ENCODE measurements around the gene DPP6.

DPP6 gene

GRCh38 chr7:154699417-154699816, 647.2 kb downstream of the DPP6 start:
- no peak for DNase-seq (ENCODE audit: low read depth)

DNA sequence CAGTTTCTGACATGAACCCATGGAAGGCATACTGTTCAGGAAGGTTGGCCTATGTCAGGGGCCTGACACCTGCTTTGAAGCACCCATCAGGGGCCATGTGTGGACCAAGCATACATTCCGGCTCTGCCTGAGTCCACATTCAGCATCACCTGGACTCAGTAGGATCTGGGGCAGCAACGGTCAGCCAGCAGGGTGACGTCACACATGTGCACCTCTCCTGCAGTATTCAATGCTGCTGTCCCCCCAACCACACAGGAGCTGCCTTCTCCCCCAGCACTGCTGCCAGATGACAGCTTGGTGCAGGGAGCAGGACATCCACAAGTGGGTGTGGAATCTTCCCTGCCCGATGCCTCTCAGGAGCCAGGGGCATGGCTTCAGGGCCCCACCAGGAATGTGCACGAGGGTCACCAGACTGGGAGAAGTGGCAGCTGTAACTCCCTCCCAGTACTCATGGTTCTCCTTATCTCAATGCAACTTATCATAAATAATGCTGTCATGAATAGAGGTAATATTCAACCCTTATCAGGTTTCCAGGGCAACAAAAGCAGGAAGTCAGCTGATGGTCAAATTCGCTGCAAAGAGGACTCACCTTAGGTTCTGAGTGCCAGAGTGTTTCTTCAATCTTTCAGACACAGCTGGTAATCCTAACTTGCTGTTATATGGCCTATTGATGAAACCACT, 657.8 kb downstream of the DPP6 start:
- no peak for DNase-seq (ENCODE audit: low read depth)

- DNase-seq (ENCODE audit: low read depth): no peak
Measured at GRCh38 chr7:154720016-154720415, 667.8 kb downstream of the DPP6 start.

DNA sequence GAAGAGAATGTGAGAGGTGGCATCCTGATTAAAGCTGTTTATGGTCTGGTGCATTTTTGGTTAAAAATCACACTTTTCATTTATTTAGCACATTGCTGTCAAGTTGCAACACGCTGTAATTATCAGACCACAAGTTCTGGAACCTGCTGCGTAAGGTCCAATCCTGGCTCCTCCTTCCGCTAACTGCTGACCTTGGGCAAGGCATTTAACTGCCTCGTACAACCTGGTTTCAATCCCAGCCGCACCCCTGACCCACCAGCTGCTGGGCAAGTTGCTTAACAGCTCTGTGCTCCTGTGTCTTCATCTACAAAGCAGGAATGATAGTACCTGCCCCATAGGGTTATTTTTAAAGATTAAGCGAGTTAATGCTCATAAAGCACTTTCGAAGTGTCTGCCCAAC, 668.9 kb downstream of the DPP6 start:
- DNase-seq (ENCODE audit: low read depth): no peak

DNA sequence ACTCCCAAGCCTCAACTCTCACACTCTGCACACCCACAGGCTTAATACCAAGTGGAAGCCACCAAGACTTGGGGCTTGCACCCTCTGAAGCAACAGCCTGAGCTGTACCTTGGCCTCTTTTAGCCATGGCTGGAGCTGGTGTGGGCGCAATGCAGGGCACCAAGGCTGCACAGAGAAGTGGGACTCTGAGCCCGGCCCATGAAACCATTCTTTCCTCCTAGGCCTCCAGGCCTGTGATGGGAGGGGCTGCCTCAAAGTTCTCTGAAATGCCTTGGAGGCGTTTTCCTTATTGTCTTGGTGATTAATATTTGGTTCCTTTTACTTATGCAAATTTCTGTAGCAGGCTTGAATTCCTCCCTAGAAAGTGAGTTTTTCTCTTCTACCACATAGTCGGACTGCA, 674.2 kb downstream of the DPP6 start:
- no peak for DNase-seq (ENCODE audit: low read depth)

GRCh38 chr7:154729056-154729455, 676.9 kb downstream of the DPP6 start:
- no peak for DNase-seq (ENCODE audit: low read depth)

GRCh38 chr7:154735766-154736165, 683.6 kb downstream of the DPP6 start:
- DNase-seq (ENCODE audit: low read depth): no peak

DNA sequence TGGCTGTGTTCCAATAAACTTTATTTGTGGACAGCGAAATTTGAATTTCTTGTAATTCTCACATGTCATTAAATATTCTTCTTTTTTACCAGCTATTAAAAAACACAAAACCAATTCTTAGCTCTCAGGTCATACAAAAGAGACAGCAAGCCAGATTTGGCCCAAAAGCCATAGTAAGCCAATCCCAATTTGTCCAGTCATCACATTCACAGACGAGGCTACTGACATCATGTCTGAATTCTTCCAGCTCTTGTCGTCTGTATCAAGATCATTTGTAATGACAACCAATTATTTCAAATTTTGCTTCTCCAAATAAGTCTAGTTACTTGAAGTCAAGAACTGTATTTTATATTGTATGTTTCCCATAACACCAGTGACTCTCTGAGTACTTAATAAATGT, 684.2 kb downstream of the DPP6 start:
- no peak for DNase-seq (ENCODE audit: low read depth)

DNA sequence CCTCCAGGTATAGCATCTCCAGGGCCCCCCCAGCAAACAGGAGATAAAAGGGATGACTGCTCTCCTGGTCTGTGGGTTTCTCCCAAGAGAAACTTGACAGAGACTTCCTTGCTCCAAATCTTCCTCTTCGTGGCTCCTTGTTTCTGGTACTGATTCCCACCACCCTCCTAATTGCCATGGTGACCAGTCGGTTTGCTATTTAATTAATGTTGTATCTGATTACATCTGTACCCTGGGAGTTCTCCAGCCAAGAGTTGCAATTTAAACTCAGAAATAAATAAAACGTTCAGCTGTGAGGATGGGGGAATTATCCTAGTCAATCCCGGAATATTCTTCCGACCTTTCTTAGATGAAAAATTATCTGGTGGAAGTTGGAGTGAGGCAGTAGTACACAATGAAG, 686.0 kb downstream of the DPP6 start:
- no peak for DNase-seq (ENCODE audit: low read depth)

- no peak for DNase-seq (ENCODE audit: low read depth)
Measured at GRCh38 chr7:154741131-154741530, 688.9 kb downstream of the DPP6 start.

GRCh38 chr7:154743206-154743605, 691.0 kb downstream of the DPP6 start:
- DNase-seq (ENCODE audit: low read depth): no peak

DNA sequence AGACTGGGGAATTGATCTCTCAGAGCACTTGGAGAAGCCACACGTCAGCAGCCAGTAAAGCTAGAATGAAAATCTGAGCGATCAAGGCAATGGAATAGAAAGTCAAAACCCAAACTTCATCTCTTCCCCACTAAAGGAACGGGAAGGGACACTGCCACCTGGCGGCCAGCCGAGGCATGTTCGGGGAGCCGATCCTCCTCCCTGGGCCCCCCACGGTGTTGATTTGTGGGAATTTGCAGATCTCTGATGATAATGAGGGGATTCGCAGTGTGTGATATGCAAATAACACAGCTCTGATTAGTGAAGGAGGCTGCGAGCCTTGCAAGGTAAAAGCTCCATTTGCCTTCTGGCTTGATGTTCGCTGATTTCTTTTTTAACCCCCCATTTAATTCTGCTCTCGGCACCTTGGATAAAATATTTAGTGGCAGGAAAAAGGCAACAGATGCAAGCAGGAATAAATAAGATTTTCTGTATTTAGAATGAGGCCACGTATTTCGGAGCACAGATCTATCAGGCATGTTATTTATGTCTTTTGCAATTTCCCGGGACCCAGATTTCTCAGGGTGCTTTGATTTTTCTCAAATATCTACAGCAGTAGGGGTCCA, 692.2 kb downstream of the DPP6 start:
- no peak for DNase-seq (ENCODE audit: low read depth)

GRCh38 chr7:154744861-154745258, 692.7 kb downstream of the DPP6 start:
- DNase-seq (ENCODE audit: low read depth): no peak

DNA sequence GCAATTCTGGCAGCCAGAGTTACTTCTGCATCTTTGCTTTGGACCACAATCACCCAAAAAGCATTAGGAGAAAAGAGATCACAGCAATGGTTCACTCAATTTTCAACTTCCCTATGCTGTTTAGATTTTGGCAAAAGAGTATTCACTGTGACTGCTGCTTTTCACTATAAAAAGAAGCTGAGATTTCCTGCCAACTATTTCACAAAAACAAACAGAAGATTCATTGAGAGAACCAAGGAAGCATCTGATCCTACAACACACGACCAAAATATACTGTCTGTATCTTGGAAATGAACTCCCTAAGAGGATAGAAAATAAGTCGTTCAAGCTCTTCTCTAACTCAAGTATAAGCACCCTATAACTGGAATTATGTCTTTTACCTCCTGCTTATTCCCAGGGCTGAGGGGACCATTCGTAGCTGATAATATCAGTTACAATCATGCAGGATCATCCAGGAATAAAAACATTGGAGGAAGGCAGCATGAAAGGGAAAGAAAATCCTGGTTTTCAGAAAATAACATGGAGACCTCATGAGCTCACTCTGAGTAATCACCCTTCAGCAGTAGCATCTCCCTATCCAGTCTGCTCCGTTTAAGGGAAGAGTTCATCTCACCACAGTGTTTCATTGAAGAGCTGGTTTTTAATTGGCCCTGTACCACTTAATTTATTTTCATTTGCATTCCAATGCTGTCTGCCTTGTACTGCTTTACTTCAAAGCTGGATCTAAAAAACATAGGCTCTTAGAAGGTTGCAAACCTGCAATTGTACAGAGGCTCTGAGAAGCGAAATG, 694.6 kb downstream of the DPP6 start:
- DNase-seq (ENCODE audit: low read depth): no peak

DNA sequence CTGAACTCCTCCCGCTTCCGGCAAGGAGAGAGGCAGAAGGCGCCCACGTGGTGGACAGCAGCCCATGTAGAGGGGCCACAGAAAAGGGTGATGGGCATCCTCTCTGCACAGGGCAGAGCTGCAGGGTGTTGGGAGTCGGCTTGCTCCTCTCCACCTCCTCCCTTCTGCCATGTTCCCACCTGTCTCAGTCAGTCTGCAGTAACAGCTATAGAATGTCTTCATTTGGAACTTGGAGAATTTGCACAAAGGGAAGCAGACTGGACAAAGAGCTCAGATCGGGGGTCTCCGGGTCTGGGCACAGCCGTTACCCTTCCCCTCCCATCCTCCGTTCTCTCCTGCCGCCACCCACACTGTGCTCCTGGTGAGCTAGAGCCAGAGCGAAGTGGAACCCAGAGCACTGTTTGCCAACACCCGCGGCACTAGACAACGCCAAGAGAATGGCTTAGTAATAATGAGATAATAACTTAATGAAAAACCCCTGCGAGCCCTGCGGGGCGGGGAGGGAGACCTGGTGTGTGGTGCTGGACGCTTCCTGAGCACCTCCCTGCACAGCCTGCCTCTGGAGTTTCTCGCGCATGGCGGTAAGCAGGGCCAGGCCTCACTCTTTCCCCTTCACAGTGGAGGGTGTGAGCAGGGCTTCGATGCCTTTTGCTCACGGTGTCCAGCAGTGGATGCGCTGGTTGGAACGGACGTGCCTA, 696.0 kb downstream of the DPP6 start:
- DNase-seq (ENCODE audit: low read depth): no peak

GRCh38 chr7:154750353-154750801, 698.2 kb downstream of the DPP6 start:
- no peak for DNase-seq (ENCODE audit: low read depth)

- DNase-seq (ENCODE audit: low read depth): no peak
Measured at GRCh38 chr7:154753226-154753625, 701.0 kb downstream of the DPP6 start.

- DNase-seq (ENCODE audit: low read depth): no peak
Measured at GRCh38 chr7:154757756-154758155, 705.6 kb downstream of the DPP6 start.

DNA sequence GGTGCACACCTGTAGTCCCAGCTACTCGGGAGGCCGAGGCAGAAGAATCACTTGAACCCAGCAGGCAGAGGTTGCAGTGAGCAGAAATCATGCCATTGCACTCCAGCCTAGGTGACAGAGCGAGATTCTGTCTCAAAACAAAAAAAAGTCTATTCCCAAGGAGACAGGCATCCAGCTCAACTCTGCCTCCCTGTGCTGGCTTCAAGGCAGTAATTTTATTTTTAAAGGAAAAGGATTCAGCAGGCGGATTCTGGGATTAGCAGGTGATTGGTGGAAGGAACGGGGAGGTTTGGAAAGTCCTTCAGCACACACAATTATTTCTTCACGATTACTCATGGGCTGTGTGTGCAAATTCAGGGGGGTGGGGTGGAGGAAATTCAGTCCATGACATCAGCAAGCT, 707.8 kb downstream of the DPP6 start:
- no peak for DNase-seq (ENCODE audit: low read depth)

GRCh38 chr7:154765118-154765517, 712.9 kb downstream of the DPP6 start:
- no peak for DNase-seq (ENCODE audit: low read depth)

GRCh38 chr7:154767142-154767541, 714.9 kb downstream of the DPP6 start:
- no peak for DNase-seq (ENCODE audit: low read depth)

DNA sequence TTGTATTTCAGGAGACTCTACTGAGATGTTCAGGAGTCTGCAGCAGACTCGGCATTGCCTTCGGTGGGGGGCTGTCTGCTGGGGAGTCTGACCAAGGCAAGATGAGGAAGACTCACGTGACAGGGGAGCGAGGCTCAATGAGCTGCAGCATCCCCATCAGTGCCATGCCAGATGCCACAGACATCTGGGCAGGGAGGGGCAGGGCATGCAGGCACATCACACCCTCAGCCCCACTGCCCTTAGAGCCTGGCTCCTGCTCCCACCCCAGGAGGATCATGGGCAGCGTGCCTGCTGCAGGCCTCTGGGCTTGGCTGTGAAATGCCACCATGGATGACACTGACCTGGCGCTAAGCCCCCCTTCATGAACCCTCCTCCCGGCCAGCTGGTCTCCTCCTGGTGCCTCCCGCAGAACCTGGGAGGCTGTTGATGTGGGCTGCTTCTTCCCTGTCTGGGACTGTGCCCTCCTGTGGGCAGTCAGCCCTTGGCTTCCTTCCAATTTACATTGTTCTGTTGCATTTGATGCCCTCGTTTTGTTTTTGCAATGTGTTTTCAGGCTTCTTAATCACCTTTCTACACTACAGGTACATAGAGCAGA, 715.7 kb downstream of the DPP6 start:
- no peak for DNase-seq (ENCODE audit: low read depth)

Measured in EH (cell line).